H1 (cell line): ENCODE data around the gene PRRT2.

Experiments
- JUN ChIP-seq: IDR thresholded peaks from 2 replicates; pipeline ENCODE4 v1.6.1; 2011; ENCODE audit warnings: low read depth, mild to moderate bottlenecking, improper control_type of control experiment, low read length
- POLR2AphosphoS5 ChIP-seq: IDR thresholded peaks from 2 replicates; pipeline ENCODE4 v1.6.1; 2011; ENCODE audit warnings: low read depth, low read length
- RAD21 ChIP-seq, 2 experiments: IDR thresholded peaks in 1 of 2; conservative IDR thresholded peaks in 1 of 2; 2 replicates each; pipeline ENCODE4 v1.6.1; 2011; ENCODE audit warnings: low read depth in 2 of 2, low read length in 2 of 2, improper control_type of control experiment in 1 of 2, inconsistent platforms in 1 of 2, mild to moderate bottlenecking in 1 of 2, moderate library complexity in 1 of 2
- TAF1 ChIP-seq: IDR thresholded peaks from 2 replicates; pipeline ENCODE4 v1.6.1; 2011; ENCODE audit warnings: mild to moderate bottlenecking, low read depth, low read length

- TF ChIP-seq TAF1 (no peak), JUN (no peak), RAD21 (IDR thresholded peaks at IDR 0.05 in 1 of 2, conservative IDR thresholded peaks at IDR 0.05 in 1 of 2; ENCODE audit: low read depth in 2 of 2, low read length in 2 of 2) (no peak), POLR2AphosphoS5 (no peak)
Measured at GRCh38 chr16:29845656-29846055, 33.7 kb downstream of the PRRT2 start.
